DND-41 (cell line): ENCODE measurements around the gene CDKN1A.

ENCODE experiments used
- CTCF ChIP-seq: IDR thresholded peaks from 2 replicates; pipeline ENCODE4 v1.5.1; 2012; ENCODE audit warnings: borderline replicate concordance, low read length, moderate library complexity, mild to moderate bottlenecking; ENCODE audit not compliant: poor library complexity, severe bottlenecking; ENCODE audit errors: extremely low read depth
- EZH2 ChIP-seq: IDR thresholded peaks from 3 replicates; pipeline ENCODE4 v1.6.1; 2012; ENCODE audit warnings: borderline replicate concordance, low read depth, mild to moderate bottlenecking, moderate library complexity, low read length, inconsistent platforms; ENCODE audit not compliant: severe bottlenecking

DNA sequence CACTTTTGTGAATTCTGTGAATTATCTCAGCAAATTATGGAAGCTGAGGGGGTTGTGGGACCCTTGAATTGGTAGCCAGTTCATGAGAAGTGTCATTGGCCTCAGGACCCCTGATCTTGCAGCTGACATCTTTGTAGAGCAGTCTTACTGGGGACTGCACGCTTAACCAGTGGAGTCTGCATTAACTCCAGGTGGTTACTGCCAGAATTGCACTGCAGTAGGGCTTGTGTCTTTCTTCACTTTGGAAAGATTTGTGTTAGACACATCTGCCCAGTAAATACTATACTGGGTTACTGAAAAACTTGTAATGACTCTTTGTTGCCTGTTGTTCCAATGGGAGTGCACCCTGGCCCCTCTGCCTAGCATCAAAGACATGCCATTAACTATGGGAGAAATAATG lies 21.2 kb upstream of the CDKN1A start:
- TF ChIP-seq CTCF (no peak), EZH2 (no peak)
